HEK293 (cell line): Measurements from ENCODE around the gene TOMM34.

ENCODE experiments used
- CTCF ChIA-PET: fragments of 350-600 bp; formaldehyde crosslinking; extraction: SDS; loops from one replicate; lab custom pipeline; 2021; ENCODE audit warnings: antibody characterized with exemption; lab: Yijun Ruan, JAX
- POLR2A ChIA-PET: fragments of 300-600 bp; formaldehyde crosslinking; extraction: SDS; loops from one replicate; lab custom pipeline; 2020; ENCODE audit warnings: antibody characterized with exemption, inconsistent platforms; lab: Yijun Ruan, JAX
- H3K27ac ChIP-seq: fragments of 200-500 bp; sonication (Bioruptor generic); 2 replicates; pipeline ENCODE4 v1.5.1; 2014; ENCODE audit warnings: low read depth, low read length, control low read depth, inconsistent platforms; ENCODE audit errors: extremely low read depth
- H3K36me3 ChIP-seq, 2 experiments: fragments of 200-500 bp in 1 of 2; sonication (Bioruptor generic) in 1 of 2; 1 replicate in 1 of 2; 2 replicates in 1 of 2; pipeline ENCODE4 v1.5.1; 2014 to 2017; ENCODE audit warnings: inconsistent platforms in 2 of 2, low read length in 2 of 2; ENCODE audit not compliant: control insufficient read depth in 2 of 2, insufficient read depth in 1 of 2
- H3K4me1 ChIP-seq: fragments of 200-500 bp; sonication (Bioruptor generic); 2 replicates; pipeline ENCODE4 v1.5.1; 2014; ENCODE audit warnings: mild to moderate bottlenecking, low read length, inconsistent platforms; ENCODE audit not compliant: control insufficient read depth, insufficient read depth
- H3K4me3 ChIP-seq: 2 replicates; pipeline ENCODE4 v1.5.1; 2011; ENCODE audit warnings: low read depth, mild to moderate bottlenecking, control low read depth, low read length, moderate library complexity
- H3K9me3 ChIP-seq: fragments of 200-500 bp; sonication (Bioruptor generic); 2 replicates; pipeline ENCODE4 v1.5.1; 2014; ENCODE audit warnings: low read depth, low read length, inconsistent platforms; ENCODE audit not compliant: control insufficient read depth, insufficient read depth
- GLIS2 ChIP-seq: fragments of 450-650 bp; formaldehyde crosslinking; IDR thresholded peaks from 2 replicates; pipeline ENCODE4 v1.5.1; 2016; ENCODE audit warnings: missing biosample characterization, missing genetic modification characterization
- KLF16 ChIP-seq: fragments of 450-650 bp; formaldehyde crosslinking; IDR thresholded peaks from 2 replicates; pipeline ENCODE4 v1.5.1; 2017; ENCODE audit warnings: missing biosample characterization, missing genetic modification characterization
- OSR2 ChIP-seq: fragments of 450-650 bp; formaldehyde crosslinking; IDR thresholded peaks from 2 replicates; pipeline ENCODE4 v1.5.1; 2016; ENCODE audit warnings: missing biosample characterization, missing genetic modification characterization
- SALL2 ChIP-seq: fragments of 450-650 bp; formaldehyde crosslinking; IDR thresholded peaks from 2 replicates; pipeline ENCODE4 v1.5.0; 2017; ENCODE audit warnings: missing biosample characterization, mild to moderate bottlenecking, missing genetic modification characterization, borderline replicate concordance
- SCRT1 ChIP-seq: fragments of 450-650 bp; formaldehyde crosslinking; IDR thresholded peaks from 2 replicates; pipeline ENCODE4 v1.5.1; 2016; ENCODE audit warnings: missing biosample characterization, missing genetic modification characterization, borderline replicate concordance
- SP3 ChIP-seq: fragments of 450-650 bp; formaldehyde crosslinking; IDR thresholded peaks from 2 replicates; pipeline ENCODE4 v1.5.1; 2016; ENCODE audit warnings: missing biosample characterization, missing genetic modification characterization
- SP7 ChIP-seq: fragments of 450-650 bp; formaldehyde crosslinking; IDR thresholded peaks from 2 replicates; pipeline ENCODE4 v1.5.1; 2016; ENCODE audit warnings: missing biosample characterization, missing genetic modification characterization
- ZBTB17 ChIP-seq: fragments of 450-650 bp; formaldehyde crosslinking; IDR thresholded peaks from 2 replicates; pipeline ENCODE4 v1.5.1; 2016; ENCODE audit warnings: missing biosample characterization, missing genetic modification characterization
- ZEB2 ChIP-seq: fragments of 450-650 bp; formaldehyde crosslinking; IDR thresholded peaks from 2 replicates; pipeline ENCODE4 v1.5.1; 2016; ENCODE audit warnings: missing biosample characterization, missing genetic modification characterization
- ZFP37 ChIP-seq: fragments of 450-650 bp; formaldehyde crosslinking; IDR thresholded peaks from 2 replicates; pipeline ENCODE4 v1.5.1; 2016; ENCODE audit warnings: missing biosample characterization, missing genetic modification characterization
- ZNF155 ChIP-seq: fragments of 450-650 bp; formaldehyde crosslinking; IDR thresholded peaks from 2 replicates; pipeline ENCODE4 v1.5.1; 2016; ENCODE audit warnings: missing biosample characterization, missing genetic modification characterization
- ZNF2 ChIP-seq: fragments of 450-650 bp; formaldehyde crosslinking; IDR thresholded peaks from 2 replicates; pipeline ENCODE4 v1.5.1; 2016; ENCODE audit warnings: missing biosample characterization, missing genetic modification characterization
- ZNF221 ChIP-seq: fragments of 450-650 bp; formaldehyde crosslinking; IDR thresholded peaks from 2 replicates; pipeline ENCODE4 v1.5.1; 2017; ENCODE audit warnings: missing biosample characterization, missing genetic modification characterization, borderline replicate concordance
- ZNF488 ChIP-seq: fragments of 450-650 bp; formaldehyde crosslinking; IDR thresholded peaks from 2 replicates; pipeline ENCODE4 v1.5.1; 2016; ENCODE audit warnings: missing biosample characterization, missing genetic modification characterization
- ZNF658 ChIP-seq: fragments of 450-650 bp; formaldehyde crosslinking; IDR thresholded peaks from 2 replicates; pipeline ENCODE4; 2016; ENCODE audit warnings: missing biosample characterization, missing genetic modification characterization
- ZNF837 ChIP-seq: fragments of 450-650 bp; formaldehyde crosslinking; IDR thresholded peaks from 2 replicates; pipeline ENCODE4 v1.5.1; 2016; ENCODE audit warnings: missing biosample characterization, missing genetic modification characterization
- ZSCAN30 ChIP-seq: fragments of 450-650 bp; IDR thresholded peaks from 2 replicates; pipeline ENCODE4 v1.5.1; 2018; ENCODE audit warnings: missing biosample characterization, mild to moderate bottlenecking, missing genetic modification characterization, moderate library complexity
- TF ChIP-seq, protein P1 (sequence below): fragments of 450-650 bp; formaldehyde crosslinking; IDR thresholded peaks from 2 replicates; pipeline ENCODE4 v1.5.1; 2016; ENCODE audit warnings: missing biosample characterization, missing genetic modification characterization
- TF ChIP-seq, protein P2 (sequence below): fragments of 450-650 bp; formaldehyde crosslinking; IDR thresholded peaks from 2 replicates; pipeline ENCODE4 v1.5.1; 2017; ENCODE audit warnings: missing biosample characterization, missing genetic modification characterization
- TF ChIP-seq, protein P3 (sequence below): fragments of 450-650 bp; formaldehyde crosslinking; IDR thresholded peaks from 2 replicates; pipeline ENCODE4 v1.5.1; 2016; ENCODE audit warnings: missing biosample characterization, missing genetic modification characterization
- TF ChIP-seq, protein P4 (sequence below): fragments of 450-650 bp; formaldehyde crosslinking; optimal IDR thresholded peaks from 2 replicates; pipeline ENCODE3; 2016; ENCODE audit warnings: missing biosample characterization, mild to moderate bottlenecking, missing genetic modification characterization
- TF ChIP-seq, protein P5 (sequence below): fragments of 450-650 bp; formaldehyde crosslinking; IDR thresholded peaks from 2 replicates; pipeline ENCODE4 v1.5.1; 2017; ENCODE audit warnings: missing biosample characterization, missing genetic modification characterization

TOMM34 gene

GRCh38 chr20:44909872-44910689 lies 50.1 kb downstream of the TOMM34 start, which contains the start of gene PABPC1L (continued):
- TF ChIP-seq, protein P1, sequence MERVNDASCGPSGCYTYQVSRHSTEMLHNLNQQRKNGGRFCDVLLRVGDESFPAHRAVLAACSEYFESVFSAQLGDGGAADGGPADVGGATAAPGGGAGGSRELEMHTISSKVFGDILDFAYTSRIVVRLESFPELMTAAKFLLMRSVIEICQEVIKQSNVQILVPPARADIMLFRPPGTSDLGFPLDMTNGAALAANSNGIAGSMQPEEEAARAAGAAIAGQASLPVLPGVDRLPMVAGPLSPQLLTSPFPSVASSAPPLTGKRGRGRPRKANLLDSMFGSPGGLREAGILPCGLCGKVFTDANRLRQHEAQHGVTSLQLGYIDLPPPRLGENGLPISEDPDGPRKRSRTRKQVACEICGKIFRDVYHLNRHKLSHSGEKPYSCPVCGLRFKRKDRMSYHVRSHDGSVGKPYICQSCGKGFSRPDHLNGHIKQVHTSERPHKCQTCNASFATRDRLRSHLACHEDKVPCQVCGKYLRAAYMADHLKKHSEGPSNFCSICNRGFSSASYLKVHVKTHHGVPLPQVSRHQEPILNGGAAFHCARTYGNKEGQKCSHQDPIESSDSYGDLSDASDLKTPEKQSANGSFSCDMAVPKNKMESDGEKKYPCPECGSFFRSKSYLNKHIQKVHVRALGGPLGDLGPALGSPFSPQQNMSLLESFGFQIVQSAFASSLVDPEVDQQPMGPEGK = peak; percentile 71
- TF ChIP-seq SP3 (tag by site-specific recombination) = peak; percentile 95
- peak; percentile 97 for TF ChIP-seq GLIS2
- no peak for TF ChIP-seq ZNF155 (tag by site-specific recombination)
- peak; percentile 96 for TF ChIP-seq KLF16 (tag by site-specific recombination)
- TF ChIP-seq ZSCAN30 (tag by site-specific recombination) = peak; percentile 69
- 0 out of 2 replicates have a peak, but pooled peaks have one; percentile 31 for TF ChIP-seq ZFP37 (tag by site-specific recombination)
- peak; percentile 19; the same call in 1 of the 2 replicates for TF ChIP-seq OSR2 (tag by site-specific recombination)
- TF ChIP-seq, protein P2, sequence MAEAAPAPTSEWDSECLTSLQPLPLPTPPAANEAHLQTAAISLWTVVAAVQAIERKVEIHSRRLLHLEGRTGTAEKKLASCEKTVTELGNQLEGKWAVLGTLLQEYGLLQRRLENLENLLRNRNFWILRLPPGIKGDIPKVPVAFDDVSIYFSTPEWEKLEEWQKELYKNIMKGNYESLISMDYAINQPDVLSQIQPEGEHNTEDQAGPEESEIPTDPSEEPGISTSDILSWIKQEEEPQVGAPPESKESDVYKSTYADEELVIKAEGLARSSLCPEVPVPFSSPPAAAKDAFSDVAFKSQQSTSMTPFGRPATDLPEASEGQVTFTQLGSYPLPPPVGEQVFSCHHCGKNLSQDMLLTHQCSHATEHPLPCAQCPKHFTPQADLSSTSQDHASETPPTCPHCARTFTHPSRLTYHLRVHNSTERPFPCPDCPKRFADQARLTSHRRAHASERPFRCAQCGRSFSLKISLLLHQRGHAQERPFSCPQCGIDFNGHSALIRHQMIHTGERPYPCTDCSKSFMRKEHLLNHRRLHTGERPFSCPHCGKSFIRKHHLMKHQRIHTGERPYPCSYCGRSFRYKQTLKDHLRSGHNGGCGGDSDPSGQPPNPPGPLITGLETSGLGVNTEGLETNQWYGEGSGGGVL (tag by site-specific recombination) = peak; percentile 27; the same call in 1 of the 2 replicates
- TF ChIP-seq SP7 (tag by site-specific recombination) = peak; percentile 69
- TF ChIP-seq ZEB2 (tag by site-specific recombination) = peak; percentile 64

DNA sequence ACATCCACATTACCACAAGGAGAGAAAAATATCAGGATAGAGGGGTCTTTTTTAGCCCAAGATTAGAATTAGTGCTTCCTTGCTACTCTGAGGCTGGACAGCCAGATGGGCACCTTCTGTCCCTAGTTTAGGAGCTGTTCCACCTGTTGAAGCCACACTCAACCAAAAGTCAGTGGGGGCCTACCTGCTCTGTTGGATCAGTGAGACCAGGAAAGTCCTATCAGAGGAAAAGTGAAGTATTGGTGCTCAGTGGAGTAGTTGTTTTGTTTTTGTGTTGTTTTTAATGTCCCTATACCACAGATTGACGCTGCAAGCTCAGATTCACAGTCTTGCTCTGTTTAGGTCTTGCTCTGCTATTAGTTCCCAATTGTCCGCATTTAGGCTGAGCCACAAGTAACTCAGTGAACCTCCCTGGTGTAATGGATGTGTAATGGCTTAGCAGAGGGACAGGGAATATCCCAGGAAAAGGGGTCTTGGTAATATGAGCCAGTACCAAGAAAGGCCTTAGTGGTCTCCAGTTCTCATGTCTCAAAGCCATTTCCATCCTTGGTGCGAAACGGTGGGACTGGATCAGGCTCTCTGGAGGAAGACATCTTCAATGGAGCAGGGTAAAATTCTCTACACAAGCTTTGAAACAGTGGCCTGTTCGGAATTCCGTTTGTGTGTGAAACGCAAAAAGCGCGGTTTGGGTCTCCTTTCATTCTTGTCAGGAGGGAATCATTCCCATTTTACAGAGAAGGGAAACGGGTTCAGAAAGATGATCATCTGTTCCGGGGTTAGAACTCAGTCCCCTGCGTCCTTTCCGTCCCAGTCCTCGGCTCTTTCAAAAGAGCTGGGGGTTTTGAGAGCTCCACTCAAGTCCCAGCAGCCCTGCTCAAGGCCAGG lies 51.0 kb downstream of the TOMM34 start:
- Histone ChIP-seq H3K36me3 (peaks cover 14 to 70% of the 10 kb centered on the region in 2 experiments), H3K4me3 (peak overlapping the region; percentile 84), H3K9me3 (no peaks in the 10 kb centered on the region), H3K4me1 (no peaks in the 10 kb centered on the region), H3K27ac (no peak overlapping the region)
- ChIA-PET POLR2A (interaction anchor here (0.6 to 1.9 kb wide), 8 partner anchors 16 to 481 kb away, joined by 3 to 9 read pairs (median 3); partner anchors contain the start of gene YWHAB), CTCF (interaction anchor here (0.6 to 1.1 kb wide), 3 partner anchors 186 to 831 kb away, joined by 3 to 7 read pairs (median 3); no protein-coding TSS in a partner anchor)
- TF ChIP-seq SCRT1 = peak; percentile 79
- TF ChIP-seq ZNF488 = no peak
- TF ChIP-seq, protein P3, sequence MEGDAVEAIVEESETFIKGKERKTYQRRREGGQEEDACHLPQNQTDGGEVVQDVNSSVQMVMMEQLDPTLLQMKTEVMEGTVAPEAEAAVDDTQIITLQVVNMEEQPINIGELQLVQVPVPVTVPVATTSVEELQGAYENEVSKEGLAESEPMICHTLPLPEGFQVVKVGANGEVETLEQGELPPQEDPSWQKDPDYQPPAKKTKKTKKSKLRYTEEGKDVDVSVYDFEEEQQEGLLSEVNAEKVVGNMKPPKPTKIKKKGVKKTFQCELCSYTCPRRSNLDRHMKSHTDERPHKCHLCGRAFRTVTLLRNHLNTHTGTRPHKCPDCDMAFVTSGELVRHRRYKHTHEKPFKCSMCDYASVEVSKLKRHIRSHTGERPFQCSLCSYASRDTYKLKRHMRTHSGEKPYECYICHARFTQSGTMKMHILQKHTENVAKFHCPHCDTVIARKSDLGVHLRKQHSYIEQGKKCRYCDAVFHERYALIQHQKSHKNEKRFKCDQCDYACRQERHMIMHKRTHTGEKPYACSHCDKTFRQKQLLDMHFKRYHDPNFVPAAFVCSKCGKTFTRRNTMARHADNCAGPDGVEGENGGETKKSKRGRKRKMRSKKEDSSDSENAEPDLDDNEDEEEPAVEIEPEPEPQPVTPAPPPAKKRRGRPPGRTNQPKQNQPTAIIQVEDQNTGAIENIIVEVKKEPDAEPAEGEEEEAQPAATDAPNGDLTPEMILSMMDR (tag by site-specific recombination) = no peak
- TF ChIP-seq ZNF658 (tag by site-specific recombination) = no peak
- TF ChIP-seq ZNF837 (tag by site-specific recombination) = no peak
- TF ChIP-seq, protein P4, sequence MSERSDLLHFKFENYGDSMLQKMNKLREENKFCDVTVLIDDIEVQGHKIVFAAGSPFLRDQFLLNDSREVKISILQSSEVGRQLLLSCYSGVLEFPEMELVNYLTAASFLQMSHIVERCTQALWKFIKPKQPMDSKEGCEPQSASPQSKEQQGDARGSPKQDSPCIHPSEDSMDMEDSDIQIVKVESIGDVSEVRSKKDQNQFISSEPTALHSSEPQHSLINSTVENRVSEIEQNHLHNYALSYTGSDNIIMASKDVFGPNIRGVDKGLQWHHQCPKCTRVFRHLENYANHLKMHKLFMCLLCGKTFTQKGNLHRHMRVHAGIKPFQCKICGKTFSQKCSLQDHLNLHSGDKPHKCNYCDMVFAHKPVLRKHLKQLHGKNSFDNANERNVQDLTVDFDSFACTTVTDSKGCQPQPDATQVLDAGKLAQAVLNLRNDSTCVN (tag by site-specific recombination) = no peak
- TF ChIP-seq ZBTB17 = peak; percentile 31
- TF ChIP-seq SALL2 (tag by site-specific recombination) = no peak
- no peak for TF ChIP-seq ZNF2 (tag by site-specific recombination)
- TF ChIP-seq, protein P5, sequence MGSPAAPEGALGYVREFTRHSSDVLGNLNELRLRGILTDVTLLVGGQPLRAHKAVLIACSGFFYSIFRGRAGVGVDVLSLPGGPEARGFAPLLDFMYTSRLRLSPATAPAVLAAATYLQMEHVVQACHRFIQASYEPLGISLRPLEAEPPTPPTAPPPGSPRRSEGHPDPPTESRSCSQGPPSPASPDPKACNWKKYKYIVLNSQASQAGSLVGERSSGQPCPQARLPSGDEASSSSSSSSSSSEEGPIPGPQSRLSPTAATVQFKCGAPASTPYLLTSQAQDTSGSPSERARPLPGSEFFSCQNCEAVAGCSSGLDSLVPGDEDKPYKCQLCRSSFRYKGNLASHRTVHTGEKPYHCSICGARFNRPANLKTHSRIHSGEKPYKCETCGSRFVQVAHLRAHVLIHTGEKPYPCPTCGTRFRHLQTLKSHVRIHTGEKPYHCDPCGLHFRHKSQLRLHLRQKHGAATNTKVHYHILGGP = no peak
- TF ChIP-seq ZNF221 = no peak
